Duodenal mucosa (tissue), 2 donors: Measurements from ENCODE around the gene CHKB.

Experiments used
- H3K27ac ChIP-seq: one replicate; pipeline ENCODE4 v1.7.0; 2013; ENCODE audit warnings: low read depth, low read length
- H3K27me3 ChIP-seq, 2 donors: one replicate each; pipeline ENCODE4 v1.7.0; 2013; ENCODE audit warnings: low read length in 2 of 2, control low read depth in 1 of 2; ENCODE audit not compliant: insufficient read depth in 2 of 2, control insufficient read depth in 1 of 2
- H3K36me3 ChIP-seq, 2 donors: one replicate each; pipeline ENCODE4 v1.7.0; 2013; ENCODE audit warnings: low read length in 2 of 2, control low read depth in 1 of 2; ENCODE audit not compliant: insufficient read depth in 2 of 2, control insufficient read depth in 1 of 2
- H3K4me1 ChIP-seq, 2 donors: one replicate each; pipeline ENCODE4 v1.7.0; 2013; ENCODE audit warnings: low read length in 2 of 2, control low read depth in 1 of 2; ENCODE audit not compliant: insufficient read depth in 2 of 2, control insufficient read depth in 1 of 2
- H3K4me3 ChIP-seq, 2 donors: one replicate each; pipeline ENCODE4 v1.7.0; 2013; ENCODE audit warnings: low read length in 2 of 2, low read depth in 1 of 2
- H3K9ac ChIP-seq, 2 donors: one replicate each; pipeline ENCODE4 v1.7.0; 2013; ENCODE audit warnings: low read length in 2 of 2, low read depth in 1 of 2
- H3K9me3 ChIP-seq, 2 donors: one replicate each; pipeline ENCODE4 v1.7.0; 2013; ENCODE audit warnings: low read length in 2 of 2, control low read depth in 1 of 2; ENCODE audit not compliant: control insufficient read depth in 1 of 2

CHKB gene

GRCh38 chr22:50574383-50574755 lies 8.3 kb downstream of the CHKB start:
- Histone ChIP-seq H3K4me3 (no peak overlapping the region), H3K4me1 (peaks cover 10 to 15% of the 10 kb centered on the region in 2 donors), H3K9me3 (no peaks in the 10 kb centered on the region), H3K9ac (no peak overlapping the region), H3K27ac (no peak overlapping the region), H3K27me3 (no peaks in the 10 kb centered on the region), H3K36me3 (peaks cover 5 to 37% of the 10 kb centered on the region in 2 donors)

GRCh38 chr22:50573491-50574382 lies 8.9 kb downstream of the CHKB start:
- Histone ChIP-seq H3K9ac (no peak overlapping the region), H3K4me1 (peaks cover 12 to 15% of the 10 kb centered on the region in 2 donors), H3K36me3 (peaks cover 5 to 35% of the 10 kb centered on the region in 2 donors), H3K9me3 (no peaks in the 10 kb centered on the region), H3K27ac (no peak overlapping the region), H3K4me3 (no peak overlapping the region), H3K27me3 (no peaks in the 10 kb centered on the region)

DNA sequence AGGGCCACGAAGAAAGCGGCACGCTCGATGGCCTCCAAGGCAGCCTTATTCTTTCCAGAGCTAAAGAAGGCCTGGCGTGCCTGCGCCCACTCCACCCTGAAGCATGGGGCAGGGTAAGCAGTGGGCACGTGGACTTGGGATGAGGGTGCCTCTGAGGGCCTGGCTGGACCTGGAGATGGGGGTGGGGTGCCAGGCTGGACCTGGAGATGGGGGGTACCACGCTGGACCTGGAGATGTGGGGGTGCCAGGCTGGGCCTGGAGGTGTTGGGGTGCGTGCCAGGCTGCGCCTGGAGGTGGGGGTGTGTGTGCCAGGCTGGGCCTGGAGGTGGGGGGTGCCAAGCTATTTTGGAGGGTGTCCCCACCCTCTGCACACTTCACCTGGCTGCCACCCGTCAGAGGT lies 9.7 kb downstream of the CHKB start:
- Histone ChIP-seq H3K27me3 (no peaks in the 10 kb centered on the region), H3K36me3 (peaks cover 5 to 34% of the 10 kb centered on the region in 2 donors), H3K9me3 (no peaks in the 10 kb centered on the region), H3K4me3 (no peak overlapping the region), H3K27ac (no peak overlapping the region), H3K4me1 (peaks cover 11 to 12% of the 10 kb centered on the region in 2 donors), H3K9ac (no peak overlapping the region)

GRCh38 chr22:50571264-50572175 lies 11.1 kb downstream of the CHKB start:
- Histone ChIP-seq H3K36me3 (peaks cover 5 to 34% of the 10 kb centered on the region in 2 donors), H3K9ac (no peak overlapping the region), H3K27ac (no peak overlapping the region)

DNA sequence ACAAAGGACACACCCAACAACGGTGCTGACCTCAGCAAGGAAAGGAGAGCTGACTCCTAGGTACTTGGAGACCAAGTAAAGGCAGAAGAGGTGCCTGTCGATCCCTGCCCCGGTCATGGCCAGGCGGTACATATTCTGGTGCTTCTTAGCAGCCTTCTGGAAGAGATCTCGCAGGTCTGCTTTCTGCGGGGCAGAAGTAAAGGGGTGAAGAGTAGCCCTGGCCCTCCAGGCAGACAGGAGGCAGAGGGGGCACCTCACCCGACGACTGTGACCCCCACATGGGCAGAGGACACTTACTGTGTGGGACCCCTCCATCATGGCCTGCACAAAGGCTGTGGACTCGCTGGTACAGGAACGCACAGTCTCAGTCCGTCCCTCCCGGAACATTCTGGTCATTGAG lies 11.8 kb downstream of the CHKB start:
- H3K9me3 ChIP-seq: no peaks in the 10 kb centered on the region
- no peak overlapping the region for H3K27ac ChIP-seq
- no peaks in the 10 kb centered on the region for H3K27me3 ChIP-seq
- peaks cover 11 to 12% of the 10 kb centered on the region in 2 donors for H3K4me1 ChIP-seq
- no peak overlapping the region for H3K9ac ChIP-seq
- no peak overlapping the region for H3K4me3 ChIP-seq
- H3K36me3 ChIP-seq: peaks cover 5 to 34% of the 10 kb centered on the region in 2 donors

More at GRCh38 chr22:50571264-50572175, 11.1 kb downstream of the CHKB start:
- no peaks in the 10 kb centered on the region for H3K27me3 ChIP-seq
- H3K9me3 ChIP-seq: no peaks in the 10 kb centered on the region
- peaks cover 11 to 12% of the 10 kb centered on the region in 2 donors for H3K4me1 ChIP-seq
- H3K4me3 ChIP-seq: no peak overlapping the region

- Histone ChIP-seq H3K27ac (no peak overlapping the region), H3K36me3 (peaks cover 5 to 34% of the 10 kb centered on the region in 2 donors), H3K9ac (no peak overlapping the region), H3K27me3 (no peaks in the 10 kb centered on the region), H3K4me1 (peaks cover 11 to 12% of the 10 kb centered on the region in 2 donors), H3K4me3 (no peak overlapping the region), H3K9me3 (no peaks in the 10 kb centered on the region)
These were observed 12.6 kb downstream of the CHKB start for GRCh38 chr22:50569896-50570535.

- no peaks in the 10 kb centered on the region for H3K27me3 ChIP-seq
- H3K9me3 ChIP-seq: no peaks in the 10 kb centered on the region
- no peak overlapping the region for H3K9ac ChIP-seq
- peaks cover 5 to 34% of the 10 kb centered on the region in 2 donors for H3K36me3 ChIP-seq
- H3K27ac ChIP-seq: peak overlapping the region; percentile 22
- H3K4me1 ChIP-seq: peaks cover 12 to 16% of the 10 kb centered on the region in 2 donors
- H3K4me3 ChIP-seq: peak overlapping the region in 1 of 2 donors; percentile 0
These were observed 13.6 kb downstream of the CHKB start for GRCh38 chr22:50569041-50569459.

GRCh38 chr22:50568626-50569025 lies 14.0 kb downstream of the CHKB start:
- peak overlapping the region in 1 of 2 donors; percentile 0 for H3K4me3 ChIP-seq
- H3K36me3 ChIP-seq: peaks cover 5 to 32% of the 10 kb centered on the region in 2 donors
- no peaks in the 10 kb centered on the region for H3K9me3 ChIP-seq
- H3K27ac ChIP-seq: peak overlapping the region; percentile 22
- H3K4me1 ChIP-seq: peaks cover 16 to 20% of the 10 kb centered on the region in 2 donors
- H3K9ac ChIP-seq: no peak overlapping the region
- no peaks in the 10 kb centered on the region for H3K27me3 ChIP-seq

DNA sequence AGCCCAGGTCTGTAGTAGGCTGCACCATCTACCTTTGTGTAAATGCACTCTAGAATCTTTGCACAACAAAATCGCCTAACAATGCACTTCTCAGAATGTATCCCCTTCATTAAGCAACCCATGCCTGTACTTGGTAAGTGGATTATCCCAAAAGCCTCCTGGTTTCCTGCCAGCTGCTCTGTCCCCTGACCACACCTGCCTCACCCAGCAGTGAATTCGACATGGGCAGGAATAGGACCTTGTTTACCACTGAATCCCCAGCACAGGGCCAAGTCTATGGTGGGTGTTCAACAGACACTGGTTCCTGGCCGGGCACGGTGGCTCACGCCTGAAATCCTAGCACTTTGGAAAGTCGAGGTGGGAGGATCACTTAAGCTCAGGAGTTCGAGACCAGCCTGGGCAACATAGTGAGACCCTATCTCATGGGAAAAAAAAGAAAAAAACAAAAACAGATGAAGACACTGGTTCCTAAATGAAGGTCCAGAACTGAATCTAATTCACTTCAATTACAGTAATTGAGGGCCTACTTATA lies 14.9 kb downstream of the CHKB start:
- no peak overlapping the region for H3K9ac ChIP-seq
- no peak overlapping the region for H3K27ac ChIP-seq
- H3K27me3 ChIP-seq: no peaks in the 10 kb centered on the region
- H3K4me3 ChIP-seq: no peak overlapping the region
- no peaks in the 10 kb centered on the region for H3K9me3 ChIP-seq
- H3K4me1 ChIP-seq: peaks cover 21 to 24% of the 10 kb centered on the region in 2 donors
- H3K36me3 ChIP-seq: peaks cover 5 to 28% of the 10 kb centered on the region in 2 donors
